Trophoblast cell (in vitro differentiated cells and primary cell): ENCODE measurements around the gene EPOP.

ENCODE experiments used
- DNase-seq, 2 donors: peaks; one replicate each; pipeline ENCODE4 v3.0.0-alpha.2; 2016
- H2AFZ ChIP-seq: 2 replicates; pipeline ENCODE4 v1.6.1; 2013; ENCODE audit warnings: low read length, moderate library complexity, mild to moderate bottlenecking; ENCODE audit not compliant: insufficient read depth, poor library complexity
- H2AK5ac ChIP-seq: 2 replicates; pipeline ENCODE4 v1.6.1; 2013; ENCODE audit warnings: mild to moderate bottlenecking, low read length
- H2BK120ac ChIP-seq: 2 replicates; pipeline ENCODE4 v1.6.1; 2013; ENCODE audit warnings: low read length, mild to moderate bottlenecking, moderate library complexity; ENCODE audit not compliant: insufficient read depth, poor library complexity
- H2BK12ac ChIP-seq: 2 replicates; pipeline ENCODE4 v1.6.1; 2013; ENCODE audit warnings: mild to moderate bottlenecking, low read length, moderate library complexity
- H2BK5ac ChIP-seq: 2 replicates; pipeline ENCODE4 v1.6.1; 2013; ENCODE audit warnings: low read length, low read depth, moderate library complexity, mild to moderate bottlenecking; ENCODE audit not compliant: poor library complexity
- H3K14ac ChIP-seq: 2 replicates; pipeline ENCODE4 v1.6.1; 2013; ENCODE audit warnings: mild to moderate bottlenecking, low read length
- H3K18ac ChIP-seq: 2 replicates; pipeline ENCODE4 v1.6.1; 2013; ENCODE audit warnings: mild to moderate bottlenecking, low read length
- H3K23ac ChIP-seq: 2 replicates; pipeline ENCODE4 v1.6.1; 2013; ENCODE audit warnings: low read length
- H3K27ac ChIP-seq: 2 replicates; pipeline ENCODE4 v1.5.1; 2013; ENCODE audit warnings: low read depth, mild to moderate bottlenecking, inconsistent platforms, low read length, moderate library complexity
- H3K27me3 ChIP-seq: 2 replicates; pipeline ENCODE4 v1.6.1; 2013; ENCODE audit warnings: inconsistent platforms, mild to moderate bottlenecking, low read length, moderate library complexity; ENCODE audit not compliant: insufficient read depth
- H3K36me3 ChIP-seq, 2 experiments: 1 replicate in 1 of 2; 2 replicates in 1 of 2; pipeline ENCODE4 v1.6.1; 2013; ENCODE audit warnings: low read length in 2 of 2, mild to moderate bottlenecking in 2 of 2, moderate library complexity in 1 of 2; ENCODE audit not compliant: insufficient read depth in 2 of 2, control insufficient read depth in 1 of 2
- H3K4ac ChIP-seq: 2 replicates; pipeline ENCODE4 v1.6.1; 2013; ENCODE audit warnings: low read depth, mild to moderate bottlenecking, low read length, moderate library complexity
- H3K4me1 ChIP-seq, 2 experiments: 1 replicate in 1 of 2; 2 replicates in 1 of 2; pipeline ENCODE4 v1.6.1; 2013; ENCODE audit warnings: low read length in 2 of 2, mild to moderate bottlenecking in 2 of 2, moderate library complexity in 1 of 2; ENCODE audit not compliant: insufficient read depth in 2 of 2, control insufficient read depth in 1 of 2
- H3K4me2 ChIP-seq: 2 replicates; pipeline ENCODE4 v1.6.1; 2013; ENCODE audit warnings: inconsistent platforms, mild to moderate bottlenecking, low read length, moderate library complexity
- H3K4me3 ChIP-seq: 2 replicates; pipeline ENCODE4 v1.5.1; 2013; ENCODE audit warnings: mild to moderate bottlenecking, low read depth, low read length, inconsistent platforms
- H3K79me1 ChIP-seq: one replicate; pipeline ENCODE4 v1.6.1; 2013; ENCODE audit warnings: low read length
- H3K79me2 ChIP-seq: 2 replicates; pipeline ENCODE4 v1.6.1; 2013; ENCODE audit warnings: low read length, mild to moderate bottlenecking; ENCODE audit not compliant: control insufficient read depth, insufficient read depth, poor library complexity
- H3K9ac ChIP-seq: 2 replicates; pipeline ENCODE4 v1.6.1; 2013; ENCODE audit warnings: mild to moderate bottlenecking, low read length
- H3K9me3 ChIP-seq: 2 replicates; pipeline ENCODE4 v1.6.1; 2013; ENCODE audit warnings: low read depth, mild to moderate bottlenecking, control low read depth, inconsistent platforms, low read length; ENCODE audit not compliant: insufficient read depth
- H4K12ac ChIP-seq: 2 replicates; pipeline ENCODE4 v1.6.1; 2013; ENCODE audit warnings: low read depth, mild to moderate bottlenecking, low read length, moderate library complexity
- H4K8ac ChIP-seq: 2 replicates; pipeline ENCODE4 v1.6.1; 2013; ENCODE audit warnings: low read depth, mild to moderate bottlenecking, low read length, moderate library complexity
- H4K91ac ChIP-seq: one replicate; pipeline ENCODE4 v1.6.1; 2013; ENCODE audit warnings: low read depth, mild to moderate bottlenecking, low read length, moderate library complexity
- WGBS: extraction: QIAGEN DNeasy Blood & Tissue Kit; methylation state at CpG from one replicate; pipeline ENCODE4 v1.1.7; 2013; ENCODE audit warnings: missing lambda C conversion rate; ENCODE audit not compliant: insufficient read length, insufficient coverage; ENCODE audit errors: extremely low coverage; 5-methylcytosine and 5-hydroxymethylcytosine counted together

The EPOP gene

GRCh38 chr17:38703742-38704605, 29.2 kb upstream of the EPOP start:
- Histone ChIP-seq H3K4me1 (peaks cover 20 to 35% of the 10 kb centered on the region in 2 experiments), H3K4me3 (peak overlapping the region; percentile 61), H2BK5ac (peak overlapping the region; percentile 75), H3K23ac (no peak overlapping the region), H3K79me2 (peaks cover 6% of the 10 kb centered on the region), H3K36me3 (peaks cover 5 to 6% of the 10 kb centered on the region in 2 experiments), H3K9me3 (no peaks in the 10 kb centered on the region), H3K18ac (peak overlapping the region; percentile 97), H3K4me2 (peak overlapping the region; percentile 71), H3K14ac (peak overlapping the region; percentile 93), H4K91ac (peak overlapping the region; percentile 98), H4K8ac (peak overlapping the region; percentile 79), H2AK5ac (peak overlapping the region; percentile 66), H3K79me1 (peaks cover 30% of the 10 kb centered on the region), H3K4ac (peak overlapping the region; percentile 87), H3K27ac (no peak overlapping the region), H4K12ac (peak overlapping the region; percentile 61), H3K9ac (no peak overlapping the region), H2AFZ (peak overlapping the region; percentile 78), H2BK120ac (peak overlapping the region; percentile 67), H2BK12ac (peak overlapping the region; percentile 86), H3K27me3 (peaks cover under 1% of the 10 kb centered on the region)
- peak; percentile 75 to 79 for DNase-seq
- no CpG with 5 or more reads among the region's 50 CpGs for WGBS

GRCh38 chr17:38702916-38703741, 28.4 kb upstream of the EPOP start:
- Histone ChIP-seq H2AFZ (peak overlapping the region; percentile 57), H3K79me2 (peaks cover 6% of the 10 kb centered on the region), H3K4me1 (peaks cover 20 to 38% of the 10 kb centered on the region in 2 experiments), H3K79me1 (peaks cover 30% of the 10 kb centered on the region), H3K27ac (no peak overlapping the region), H4K8ac (peak overlapping the region; percentile 55), H3K4ac (no peak overlapping the region), H3K9me3 (no peaks in the 10 kb centered on the region), H2BK12ac (peak overlapping the region; percentile 20), H3K18ac (no peak overlapping the region), H3K4me3 (peak overlapping the region; percentile 67), H4K12ac (peak overlapping the region; percentile 39), H3K23ac (no peak overlapping the region), H4K91ac (peak overlapping the region; percentile 32), H3K14ac (peak overlapping the region; percentile 46), H3K27me3 (peaks cover 3% of the 10 kb centered on the region), H3K36me3 (peaks cover 5 to 6% of the 10 kb centered on the region in 2 experiments), H2BK5ac (no peak overlapping the region), H2BK120ac (peak overlapping the region; percentile 14), H3K9ac (no peak overlapping the region), H3K4me2 (peak overlapping the region; percentile 71), H2AK5ac (no peak overlapping the region)
- DNase-seq: no peak
- WGBS: no CpG with 5 or more reads among the region's 55 CpGs

- Histone ChIP-seq H3K4me3 (peak overlapping the region; percentile 67), H2BK120ac (no peak overlapping the region), H2BK5ac (no peak overlapping the region), H2AFZ (peak overlapping the region; percentile 27), H3K18ac (peak overlapping the region; percentile 36), H3K79me1 (peaks cover 30% of the 10 kb centered on the region), H3K4ac (no peak overlapping the region), H4K12ac (peak overlapping the region; percentile 34), H3K14ac (peak overlapping the region; percentile 36), H3K4me2 (peak overlapping the region; percentile 67), H3K27me3 (peaks cover 3% of the 10 kb centered on the region), H4K8ac (peak overlapping the region; percentile 82), H4K91ac (peak overlapping the region; percentile 53), H2AK5ac (no peak overlapping the region), H3K4me1 (peaks cover 20 to 38% of the 10 kb centered on the region in 2 experiments), H3K79me2 (peaks cover 6% of the 10 kb centered on the region), H3K9me3 (no peaks in the 10 kb centered on the region), H3K9ac (peak overlapping the region; percentile 52), H3K36me3 (no peaks in the 10 kb centered on the region), H2BK12ac (no peak overlapping the region), H3K23ac (no peak overlapping the region), H3K27ac (peak overlapping the region; percentile 46)
- no CpG with 5 or more reads among the region's 81 CpGs for WGBS
- peak; percentile 78 for DNase-seq
These were observed 27.6 kb upstream of the EPOP start for GRCh38 chr17:38702166-38702915.
